GM04503 (cell line): Measurements from ENCODE around the gene PSMD2.
"Not testable (repeated sequence)": the region's sequence is repeated elsewhere in the genome, so short reads cannot be mapped to it uniquely, and the experiment has no call there.

Experiments
- DNase-seq: peaks from one replicate; pipeline ENCODE4 v3.0.0-alpha.2; 2012; ENCODE audit warnings: low read depth

PSMD2 gene

GRCh38 chr3:184339451-184340135 is 40.6 kb downstream of the PSMD2 start:
- DNase-seq = not testable (repeated sequence)

DNA sequence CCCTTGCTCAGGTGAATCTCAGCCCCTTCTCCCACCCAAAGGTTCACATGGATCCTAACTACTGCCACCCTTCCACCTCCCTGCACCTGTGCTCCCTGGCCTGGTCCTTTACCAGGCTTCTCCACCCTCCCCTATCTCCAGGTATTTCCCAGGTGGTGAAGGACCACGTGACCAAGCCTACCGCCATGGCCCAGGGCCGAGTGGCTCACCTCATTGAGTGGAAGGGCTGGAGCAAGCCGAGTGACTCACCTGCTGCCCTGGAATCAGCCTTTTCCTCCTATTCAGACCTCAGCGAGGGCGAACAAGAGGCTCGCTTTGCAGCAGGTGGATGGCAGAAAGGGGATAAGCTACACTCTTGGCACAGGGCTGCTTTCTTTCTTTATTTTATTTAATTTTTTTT is 42.9 kb downstream of the PSMD2 start:
- no peak for DNase-seq

DNA sequence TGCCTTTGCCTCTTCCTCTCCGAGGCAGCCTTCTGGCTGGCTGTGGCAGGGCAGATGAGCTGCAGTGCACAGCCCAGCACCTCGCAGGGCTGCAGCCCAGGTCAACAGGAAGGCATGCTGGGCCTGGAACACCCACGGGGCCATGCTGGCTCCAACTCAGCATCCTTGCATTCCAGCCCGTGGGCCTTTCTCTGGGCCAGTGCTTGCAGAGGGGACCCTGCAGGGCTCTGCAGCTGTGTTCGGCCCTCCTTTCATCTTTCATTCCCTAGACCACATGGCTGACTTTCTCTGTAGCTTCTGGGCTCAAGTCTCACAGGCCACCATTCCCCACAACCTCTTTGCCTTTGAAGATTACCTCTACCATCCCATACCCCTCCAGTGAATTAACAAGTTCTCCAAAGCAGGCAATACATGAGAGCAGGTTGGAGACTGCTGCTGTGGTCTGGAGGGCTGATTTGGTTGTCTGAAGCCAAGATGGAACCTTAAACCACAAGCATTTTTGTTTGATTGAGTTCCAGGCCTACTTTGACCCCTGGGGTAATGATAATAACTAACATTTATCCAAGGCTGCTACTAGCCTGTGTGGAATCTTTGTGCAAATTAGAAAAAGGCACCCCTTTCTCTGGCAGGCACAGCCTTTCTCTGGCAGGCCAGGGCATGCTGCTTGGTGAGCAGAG is 44.3 kb downstream of the PSMD2 start:
- no peak for DNase-seq

- no peak for DNase-seq
Observed at GRCh38 chr3:184344579-184345316, 45.7 kb downstream of the PSMD2 start.

GRCh38 chr3:184345317-184346144 is 46.5 kb downstream of the PSMD2 start:
- DNase-seq = no peak

- no peak for DNase-seq
Observed at GRCh38 chr3:184346480-184347190, 47.6 kb downstream of the PSMD2 start.

- no peak for DNase-seq
Observed at GRCh38 chr3:184347321-184348056, 48.4 kb downstream of the PSMD2 start.

- no peak for DNase-seq
Observed at GRCh38 chr3:184348057-184348382, 49.0 kb downstream of the PSMD2 start.

DNA sequence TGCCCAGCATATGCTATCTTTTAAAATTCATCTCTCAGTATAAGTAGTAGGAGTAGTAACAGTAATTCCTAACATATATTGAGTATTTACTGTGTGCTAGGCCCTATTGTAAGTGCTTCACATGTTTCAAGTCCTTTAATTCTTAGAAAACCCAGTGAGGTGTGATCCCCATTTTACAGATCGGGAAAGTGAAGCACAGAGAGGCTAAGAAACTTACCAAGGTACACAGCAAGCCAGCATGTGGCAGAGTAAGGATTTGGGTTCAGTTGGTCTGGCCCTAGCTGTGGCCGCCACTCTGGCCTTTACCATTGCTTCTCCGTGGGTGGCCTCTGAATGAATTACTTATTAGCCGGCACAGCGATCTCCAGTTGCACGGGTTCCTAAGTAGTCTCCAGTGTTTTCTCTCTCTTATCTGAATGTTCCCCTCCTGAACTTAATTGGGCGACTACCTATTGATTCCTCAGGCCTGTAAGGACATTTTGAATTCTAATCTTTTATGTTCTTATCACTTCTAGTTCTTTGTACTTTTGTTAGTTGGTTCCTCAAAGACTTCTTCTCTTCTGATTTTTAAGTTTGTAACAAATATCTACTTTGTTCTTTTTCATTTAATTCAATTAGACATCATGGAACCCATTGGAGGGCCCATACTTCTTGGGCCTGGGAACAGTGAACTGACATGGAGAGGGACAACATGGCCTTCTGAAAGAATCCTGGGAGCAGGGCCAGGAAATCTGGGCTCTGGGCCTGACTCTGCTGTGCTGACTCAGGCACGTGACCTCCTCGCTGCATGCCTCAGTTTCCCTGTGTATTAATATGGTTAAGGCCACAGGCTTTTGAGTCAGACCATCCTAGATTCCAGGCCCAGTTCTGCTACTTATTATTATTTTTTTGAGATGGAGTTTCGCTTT is 50.8 kb downstream of the PSMD2 start:
- DNase-seq = no peak

- no peak for DNase-seq
Observed at GRCh38 chr3:184350618-184351017, 51.6 kb downstream of the PSMD2 start.

GRCh38 chr3:184351511-184352148 is 52.6 kb downstream of the PSMD2 start:
- no peak for DNase-seq

DNA sequence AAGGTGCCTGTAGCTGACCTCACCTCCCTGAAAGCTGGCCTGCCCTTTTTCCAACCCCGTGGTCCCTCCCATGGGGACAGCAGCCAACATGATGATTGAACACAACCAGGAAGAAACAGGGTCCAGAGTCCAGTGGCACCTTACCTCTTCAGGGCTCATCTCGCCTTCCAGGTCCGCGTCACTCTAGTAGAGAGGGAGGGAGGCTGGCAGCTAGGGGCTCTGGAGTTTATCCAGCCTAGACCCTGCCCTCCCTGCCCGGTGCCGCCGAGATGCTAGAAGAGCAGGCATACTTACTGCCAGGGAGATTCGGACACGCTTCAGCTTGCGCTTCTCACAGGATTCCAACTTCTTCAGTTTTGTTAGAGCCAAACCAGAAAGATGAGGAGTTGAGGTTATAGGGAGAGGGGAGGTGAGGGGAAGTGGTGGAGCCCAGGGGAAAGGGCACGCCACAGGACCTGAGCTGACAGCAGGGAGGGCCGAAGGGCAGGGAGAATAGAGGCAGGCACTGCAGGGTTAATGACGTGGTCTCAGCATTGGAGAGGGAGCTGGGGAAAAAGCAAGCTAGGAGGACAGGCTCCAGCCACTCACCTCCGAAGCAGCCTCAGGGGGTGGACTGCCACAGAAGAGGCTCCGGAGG is 53.2 kb downstream of the PSMD2 start:
- no peak for DNase-seq

GRCh38 chr3:184352897-184353545 is 54.0 kb downstream of the PSMD2 start:
- DNase-seq = no peak

GRCh38 chr3:184353546-184353941 is 54.5 kb downstream of the PSMD2 start:
- DNase-seq = no peak

DNA sequence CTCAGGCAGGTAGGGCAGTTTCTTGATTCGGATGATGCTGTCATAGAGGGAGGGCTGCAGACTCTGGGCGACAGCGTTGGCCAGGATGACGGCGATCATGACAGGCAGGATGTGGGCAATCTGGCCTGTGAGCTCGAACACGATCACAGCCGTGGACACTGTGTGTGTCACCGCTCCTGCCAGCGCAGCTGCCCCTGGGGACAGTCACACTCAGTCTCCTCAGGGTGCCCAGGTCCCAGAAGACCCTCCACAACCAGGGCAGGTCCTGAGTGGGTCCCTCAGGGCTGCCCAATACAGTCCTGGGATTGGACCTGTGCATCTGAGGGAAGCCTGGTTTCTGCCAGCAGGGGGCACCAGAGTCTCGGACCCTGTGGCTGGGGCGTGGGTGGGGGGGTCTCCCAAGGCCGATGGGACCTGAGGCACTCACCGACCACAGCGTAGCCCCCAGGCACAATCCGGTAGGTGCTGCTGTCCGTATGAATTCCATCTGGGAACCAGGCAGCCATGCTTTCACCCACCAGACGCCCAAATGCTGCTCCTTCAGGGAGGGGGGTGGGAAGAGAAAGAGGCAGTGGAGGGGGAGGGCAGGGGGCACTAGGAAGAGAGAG is 55.2 kb downstream of the PSMD2 start:
- DNase-seq = no peak

- DNase-seq = no peak
Observed at GRCh38 chr3:184354754-184355153, 55.7 kb downstream of the PSMD2 start.

DNA sequence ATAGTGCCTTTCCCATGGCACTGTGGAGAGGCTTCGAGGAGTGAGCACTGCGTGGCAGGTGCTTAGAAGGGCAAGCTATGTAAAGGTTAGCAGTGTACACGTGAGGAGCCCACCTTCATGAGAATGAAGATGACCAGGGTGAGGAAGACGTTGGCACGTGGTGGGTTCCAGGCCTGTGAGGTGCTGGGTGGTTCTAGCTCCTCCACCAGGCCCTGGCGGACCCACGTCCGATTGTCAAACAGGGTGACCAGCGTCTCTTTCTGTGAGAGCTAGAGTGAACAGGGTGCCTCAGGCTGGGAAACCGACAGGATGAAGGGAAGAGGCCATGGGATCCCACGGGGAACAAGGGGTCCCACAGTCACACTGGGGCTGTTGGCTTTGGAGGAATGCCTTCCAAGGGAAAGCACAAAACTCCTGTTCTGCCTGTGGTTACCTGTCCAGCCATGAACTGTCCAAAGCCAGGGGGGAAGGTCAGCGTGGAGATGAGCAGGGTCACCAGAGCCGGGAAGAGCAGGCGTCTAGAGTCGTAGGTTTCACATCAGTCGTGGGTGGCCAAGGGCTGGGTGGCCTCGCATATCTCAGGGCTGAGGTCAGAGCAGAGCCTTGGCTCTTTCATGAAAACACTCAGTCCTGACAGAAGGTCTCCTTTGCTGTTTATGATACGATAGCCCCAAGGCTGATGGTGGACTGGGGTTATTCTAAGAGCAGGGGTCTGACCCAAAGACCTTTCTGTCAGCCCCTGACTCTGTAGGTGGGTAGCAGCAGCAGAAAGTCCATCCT is 56.4 kb downstream of the PSMD2 start:
- no peak for DNase-seq
